ENCODE measurements around the gene EDA.
A peak's percentile ranks its signal among the peaks of the same experiment; 100 is the strongest.

EDA gene

DNA sequence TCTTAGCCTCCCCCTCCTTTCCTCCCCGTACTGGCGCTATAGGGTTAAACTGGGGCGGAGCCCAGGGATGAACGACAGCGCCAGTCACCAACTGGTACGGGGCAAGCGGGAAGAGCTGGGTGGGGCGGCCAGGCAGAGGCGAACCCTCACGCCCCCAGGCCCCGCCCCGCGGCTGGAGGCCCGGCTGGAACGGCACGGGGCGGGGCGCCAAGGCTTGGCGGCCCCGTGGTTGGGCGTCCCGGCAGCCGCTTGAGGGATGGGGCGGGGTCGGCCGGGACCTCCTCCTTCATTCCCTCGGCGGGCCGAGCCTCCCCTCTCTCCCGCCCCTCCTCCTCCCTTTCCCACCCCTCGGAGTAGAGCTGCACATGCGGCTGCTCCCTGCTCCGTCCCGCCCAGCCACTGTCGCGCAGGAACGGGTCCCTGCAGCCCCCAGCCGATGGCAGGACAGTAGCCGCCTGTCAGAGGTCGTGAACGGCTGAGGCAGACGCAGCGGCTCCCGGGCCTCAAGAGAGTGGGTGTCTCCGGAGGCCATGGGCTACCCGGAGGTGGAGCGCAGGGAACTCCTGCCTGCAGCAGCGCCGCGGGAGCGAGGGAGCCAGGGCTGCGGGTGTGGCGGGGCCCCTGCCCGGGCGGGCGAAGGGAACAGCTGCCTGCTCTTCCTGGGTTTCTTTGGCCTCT, at the start of gene EDA:
Gene EDA, plus strand, starts transcription at position 335 of the 678 bp plus-strand sequence.
- DNase-seq: peak; percentile 81

DNA sequence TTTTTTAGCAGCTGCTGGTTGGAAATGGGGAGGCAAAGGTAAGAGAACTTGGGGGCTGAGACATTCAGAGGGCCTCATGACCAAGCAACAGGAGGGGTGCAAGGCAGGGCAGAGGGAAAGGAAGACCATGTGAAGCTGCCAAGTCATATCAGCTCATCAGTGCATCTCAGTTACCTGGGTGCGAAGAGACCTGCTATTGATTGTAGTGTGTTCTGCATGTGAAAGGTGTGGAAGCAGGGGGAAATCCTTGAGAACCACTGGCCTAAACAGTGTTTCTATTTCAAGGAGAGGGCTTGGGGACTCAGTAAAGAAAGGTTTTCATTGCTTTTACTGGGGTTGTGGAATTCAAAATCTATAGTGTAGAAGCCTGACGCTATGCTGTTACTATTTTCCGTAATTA, 47.1 kb upstream of the EDA start:
- DNase-seq: no peak

DNA sequence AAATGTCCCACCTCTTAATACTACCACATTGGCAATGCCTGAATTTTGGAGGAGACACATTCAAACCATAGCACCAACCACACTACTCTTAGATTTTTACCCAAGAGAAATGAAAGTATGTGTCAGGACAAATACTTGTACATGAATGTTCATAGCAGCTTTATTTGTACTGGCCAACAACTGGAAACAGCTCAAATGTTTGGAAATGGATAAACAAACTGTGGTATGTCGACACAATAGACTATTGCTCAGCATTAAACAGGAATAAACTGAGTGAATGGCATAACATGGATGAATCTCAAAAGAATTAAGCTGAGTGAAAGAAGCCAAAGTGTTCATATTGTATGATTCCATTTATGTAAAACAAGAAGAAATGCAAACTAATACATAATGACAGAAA, 18.5 kb upstream of the EDA start:
- no peak for DNase-seq

DNA sequence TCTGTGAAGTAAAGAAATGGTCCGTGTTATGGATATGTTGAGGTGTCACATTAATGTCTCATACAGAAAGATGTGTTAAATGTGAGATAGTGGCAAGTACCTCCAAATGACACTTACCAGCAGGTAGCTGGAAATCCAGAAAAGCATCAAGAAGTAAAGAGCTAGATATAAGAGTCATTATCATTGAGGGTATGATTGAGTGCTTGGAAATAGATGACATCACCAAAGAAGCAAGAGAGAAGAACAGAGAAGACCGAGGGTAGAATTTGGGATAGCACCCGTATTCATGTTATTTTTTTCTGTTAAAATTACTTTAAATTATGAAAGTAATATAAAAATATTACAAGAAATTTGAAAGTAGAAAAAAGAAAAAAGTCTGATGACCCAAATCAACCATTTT, 15.7 kb upstream of the EDA start:
- no peak for DNase-seq

DNA sequence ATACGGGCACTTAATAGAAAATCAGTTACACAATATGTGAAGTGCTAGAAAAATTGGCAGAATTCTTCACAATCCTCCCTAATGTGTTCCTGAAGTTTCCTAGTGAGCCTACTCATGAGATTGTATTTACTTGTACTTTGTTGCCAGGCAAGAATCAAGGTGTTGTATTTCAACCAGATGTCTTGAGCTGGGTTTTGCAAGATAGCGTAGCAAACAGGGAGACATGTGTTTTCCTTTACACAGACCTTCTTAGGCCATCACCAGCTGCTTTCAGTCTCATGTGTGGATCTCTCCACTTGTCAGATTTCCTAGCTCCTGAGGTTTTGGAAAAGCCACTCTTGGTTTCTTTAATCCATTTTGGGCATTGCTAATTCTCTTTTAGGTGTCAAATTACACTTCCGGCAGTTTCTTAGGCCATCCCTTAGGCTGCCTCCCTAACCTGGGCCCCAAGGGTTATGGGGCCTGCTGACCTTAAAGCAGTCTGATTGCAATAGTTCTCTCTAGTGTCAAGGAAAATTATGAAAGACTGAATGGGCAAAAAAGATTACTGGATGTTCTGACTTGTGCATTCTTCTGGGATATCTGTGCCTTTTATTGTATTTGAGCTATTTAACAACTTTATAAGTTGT, 12.2 kb upstream of the EDA start:
- no peak for DNase-seq

DNA sequence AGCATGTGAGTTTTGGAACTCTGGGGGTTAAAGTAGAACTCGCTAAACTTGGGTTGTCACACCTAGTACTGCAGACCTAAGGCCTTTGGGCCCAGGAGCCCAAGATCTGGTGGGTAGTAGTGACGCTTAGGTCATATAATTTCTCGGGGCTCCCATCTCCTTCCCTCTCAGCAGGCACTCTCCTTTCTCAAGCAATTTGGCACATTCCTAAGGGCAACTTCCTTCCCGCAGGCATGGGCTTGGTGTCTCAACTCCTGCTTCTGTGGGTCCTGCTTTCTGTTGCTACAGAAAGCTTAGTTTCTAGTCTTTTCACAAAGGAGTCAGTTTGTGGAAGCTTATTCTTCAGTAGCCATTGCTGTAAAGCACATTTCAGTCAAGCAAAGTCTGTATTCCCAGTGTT, 10.4 kb upstream of the EDA start:
- DNase-seq: no peak

DNA sequence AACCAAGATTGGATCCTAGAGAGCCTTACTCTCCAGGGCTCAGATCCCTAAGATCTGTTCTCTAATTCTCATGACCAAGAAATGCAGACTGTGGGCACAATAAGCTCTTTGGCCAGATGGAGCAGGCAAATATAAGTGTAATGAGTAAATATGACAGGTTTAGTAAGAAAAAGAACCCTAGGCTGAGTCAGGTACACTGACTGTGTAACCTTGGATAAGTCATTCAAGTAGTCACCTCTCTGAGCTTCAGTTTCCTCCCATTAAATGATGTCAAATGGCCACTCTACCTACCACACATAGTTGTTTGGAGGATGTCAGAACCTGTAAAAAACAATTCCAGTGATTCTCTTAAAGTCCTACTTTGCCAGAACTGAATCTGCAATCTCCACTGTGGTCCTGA, 8.3 kb upstream of the EDA start:
- DNase-seq: no peak

DNA sequence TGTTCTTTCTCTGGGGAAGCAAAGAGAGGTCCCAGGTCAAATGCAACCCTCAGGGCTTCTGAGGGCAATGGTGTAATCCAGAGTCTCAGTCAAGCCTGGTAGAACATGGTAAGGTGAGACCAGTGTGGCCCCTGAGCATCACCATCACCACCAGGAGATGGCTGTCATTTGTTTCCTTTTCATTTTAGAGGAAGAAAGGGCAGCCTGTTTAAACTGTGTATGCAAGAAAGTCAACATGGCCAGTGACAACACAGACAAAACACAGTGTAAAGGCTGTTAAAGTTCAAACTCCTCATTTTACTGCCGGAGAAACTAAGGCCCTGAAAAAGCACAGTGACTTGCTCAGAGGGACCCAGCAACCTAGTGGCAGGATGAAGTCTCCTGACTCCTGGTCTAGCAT, 2.0 kb upstream of the EDA start:
- no peak for DNase-seq

DNA sequence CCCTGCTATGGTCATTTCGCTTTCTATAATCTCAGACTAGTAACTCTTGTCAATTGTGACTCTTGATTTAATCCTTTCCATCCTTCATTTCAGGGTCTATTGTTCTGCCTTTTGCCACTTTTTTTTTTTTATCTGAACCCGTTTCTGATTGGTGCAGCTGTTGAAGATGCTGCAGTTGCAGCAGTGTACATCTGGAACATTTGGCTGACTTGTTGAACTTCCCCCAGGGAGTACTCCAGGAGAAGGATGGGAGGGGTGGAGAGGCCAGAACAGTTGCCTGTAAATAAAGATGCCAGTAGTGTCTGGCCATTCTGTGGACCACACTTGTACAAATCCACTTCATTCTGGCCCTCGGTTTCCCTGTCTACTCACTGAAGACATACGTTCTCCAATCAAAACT, 1.0 kb upstream of the EDA start:
- no peak for DNase-seq

DNA sequence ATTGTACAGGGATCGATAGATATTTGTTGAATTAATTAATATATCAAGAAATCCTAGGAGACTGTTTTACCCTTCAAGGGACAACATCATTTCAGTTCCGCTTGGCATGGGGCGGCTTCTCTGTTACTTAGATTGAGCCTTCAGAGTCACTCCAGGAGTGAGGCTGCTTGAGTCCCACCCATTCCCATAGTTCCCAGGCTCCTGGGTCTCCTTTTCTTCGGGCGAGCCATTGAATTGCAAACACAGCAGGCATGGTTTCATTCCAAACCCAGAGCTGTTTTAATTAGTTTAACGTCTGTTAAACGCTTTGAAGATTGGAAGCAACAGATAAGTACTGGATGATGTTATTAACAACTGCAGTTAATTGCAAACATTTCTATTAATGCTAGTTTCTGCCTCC, 571 bp upstream of the EDA start:
- DNase-seq: no peak

DNA sequence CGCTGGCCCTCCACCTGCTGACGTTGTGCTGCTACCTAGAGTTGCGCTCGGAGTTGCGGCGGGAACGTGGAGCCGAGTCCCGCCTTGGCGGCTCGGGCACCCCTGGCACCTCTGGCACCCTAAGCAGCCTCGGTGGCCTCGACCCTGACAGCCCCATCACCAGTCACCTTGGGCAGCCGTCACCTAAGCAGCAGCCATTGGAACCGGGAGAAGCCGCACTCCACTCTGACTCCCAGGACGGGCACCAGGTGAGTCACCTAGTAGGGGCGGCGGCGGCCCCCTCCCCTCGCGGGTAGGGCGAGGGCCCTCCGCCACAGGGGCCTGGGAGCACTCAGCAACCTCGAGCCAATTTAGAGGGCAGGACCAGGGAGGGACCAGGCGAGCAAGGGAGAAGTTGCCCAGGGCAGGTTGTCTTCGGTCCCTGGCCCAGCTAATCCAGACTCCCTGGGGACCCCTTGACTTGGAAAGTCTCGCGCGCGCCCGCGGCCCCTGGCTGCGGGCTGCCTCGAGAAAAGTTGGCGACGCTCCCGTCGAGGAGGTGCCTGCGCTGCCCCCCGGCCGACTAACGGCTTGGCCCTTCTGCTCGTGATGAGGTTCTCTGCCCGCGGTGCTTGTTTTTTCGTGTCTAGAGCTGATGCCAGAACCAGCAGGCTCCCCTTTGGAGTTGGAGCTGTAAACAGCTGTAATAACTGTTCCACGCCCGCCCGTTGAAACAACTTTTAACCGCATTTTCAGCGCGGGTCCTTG, 717 bp downstream of the EDA start:
- DNase-seq: no peak

DNA sequence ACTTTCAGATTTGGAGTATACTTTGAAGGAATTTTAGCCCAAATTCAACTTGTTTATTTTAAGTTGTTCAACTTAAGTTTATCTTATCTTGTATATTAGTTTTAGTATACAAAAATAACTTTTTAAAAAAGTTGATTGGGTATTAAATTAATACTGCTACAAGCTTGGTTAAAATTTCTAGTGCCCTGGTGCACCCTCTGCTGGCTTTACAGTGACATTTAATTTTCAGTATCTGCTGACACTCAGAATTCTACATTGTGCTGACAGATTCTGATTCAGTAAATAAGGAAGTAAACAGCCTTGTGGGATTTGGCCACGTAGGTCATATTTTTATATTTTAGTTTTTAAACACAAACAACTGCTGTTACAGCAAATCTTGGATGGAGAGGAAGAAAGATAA, 2.9 kb downstream of the EDA start:
- DNase-seq: peak; percentile 36 to 40

DNA sequence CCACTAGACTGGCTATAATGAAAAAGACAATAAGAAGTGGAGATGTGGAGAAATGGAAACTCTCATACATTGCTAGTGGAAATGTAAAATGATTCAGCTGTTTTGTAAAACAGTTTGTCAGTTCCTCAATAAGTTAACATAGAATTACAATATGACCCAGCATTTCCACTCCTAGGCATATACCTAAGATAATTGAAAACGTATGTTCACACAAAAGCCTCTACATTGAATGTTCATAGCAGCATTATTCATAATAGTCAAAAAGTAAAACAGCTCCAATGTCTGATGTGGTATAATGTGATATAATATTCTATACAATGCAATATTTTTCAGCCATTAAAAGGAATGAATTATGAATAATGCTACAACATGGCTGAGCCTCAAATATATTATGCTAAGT, 10.2 kb downstream of the EDA start:
- no peak for DNase-seq

DNA sequence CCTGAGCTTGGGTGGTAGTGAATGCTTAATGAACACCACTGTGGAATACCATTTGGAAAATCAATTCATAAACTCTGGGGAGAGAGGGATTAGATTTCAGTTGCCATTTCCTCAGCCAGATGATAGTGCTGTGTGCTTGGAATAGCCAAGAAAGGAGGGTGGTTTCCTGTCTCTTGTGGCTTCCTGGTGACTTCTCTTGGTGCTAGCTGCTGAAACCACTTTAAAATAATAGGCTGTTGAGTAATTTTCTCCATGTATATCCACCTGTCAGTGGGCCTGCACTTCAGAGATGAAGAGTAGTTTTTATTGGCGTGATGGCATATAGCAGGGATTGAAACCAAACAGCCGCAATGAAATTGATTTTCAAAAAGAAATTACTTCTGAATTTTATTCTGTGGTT, 11.8 kb downstream of the EDA start:
- DNase-seq: peak; percentile 24 to 37

DNA sequence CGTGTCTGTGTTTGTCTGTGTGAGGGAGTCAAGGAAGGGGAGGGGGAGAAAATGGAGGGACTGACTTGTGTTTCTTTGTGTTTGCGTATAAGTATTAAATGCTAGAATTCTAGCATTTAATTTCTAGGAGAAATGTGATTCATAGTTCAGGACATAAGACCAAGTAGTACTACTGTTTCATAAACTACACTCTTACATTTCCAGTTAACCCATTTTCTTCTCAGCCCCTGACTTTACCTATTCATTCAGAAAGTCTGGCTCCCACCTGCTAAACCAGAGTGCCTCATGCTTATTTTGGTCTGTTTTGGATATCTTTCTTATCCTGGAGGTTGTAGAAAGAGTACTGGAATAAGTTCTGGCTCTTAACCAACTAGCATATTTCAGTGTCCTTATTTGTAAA, 14.2 kb downstream of the EDA start:
- no peak for DNase-seq

DNA sequence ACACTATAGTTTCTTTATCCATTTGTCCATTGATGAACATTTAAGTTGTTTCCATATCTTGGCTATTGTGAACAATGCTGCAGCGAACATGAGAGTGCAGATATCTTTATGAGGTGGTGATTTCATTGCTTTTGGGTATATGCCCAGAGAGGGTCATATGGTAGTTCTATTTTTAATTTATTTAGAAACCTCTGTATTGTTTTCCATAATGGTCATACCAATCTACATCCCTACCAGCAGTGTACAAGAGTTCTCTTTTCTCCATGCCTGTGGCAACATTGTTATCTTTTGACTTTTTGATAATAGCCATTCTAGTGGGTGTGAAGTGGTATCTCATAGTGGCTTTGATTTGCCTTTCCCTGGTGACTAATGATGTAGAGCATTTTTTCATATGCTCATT, 48.8 kb downstream of the EDA start:
- no peak for DNase-seq

DNA sequence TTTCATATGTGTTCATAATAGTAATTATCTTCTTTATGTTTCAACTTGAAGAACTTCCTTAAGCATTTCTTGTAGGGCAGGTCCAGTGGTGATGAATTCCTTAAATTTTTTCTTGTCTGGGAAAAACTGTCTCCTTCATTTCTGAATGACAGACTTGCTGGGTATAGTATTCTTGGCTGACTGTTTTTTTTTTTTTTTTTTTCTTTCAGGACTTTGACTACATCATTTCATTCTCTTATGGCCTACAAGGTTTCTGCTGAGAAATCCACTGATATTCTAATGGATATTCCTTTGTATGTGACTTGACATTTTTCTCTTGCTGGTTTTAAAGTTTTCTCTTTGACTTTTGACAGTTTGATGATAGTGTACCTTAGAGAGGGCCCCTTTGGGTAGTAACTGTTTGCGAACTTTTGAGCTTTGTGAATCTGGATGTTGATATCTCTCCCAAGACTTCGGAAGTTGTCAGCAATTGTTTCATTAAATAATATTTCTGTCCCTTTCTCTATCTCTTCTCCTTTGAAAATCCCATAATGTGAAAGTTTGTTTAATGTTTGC, 54.2 kb downstream of the EDA start:
- no peak for DNase-seq

DNA sequence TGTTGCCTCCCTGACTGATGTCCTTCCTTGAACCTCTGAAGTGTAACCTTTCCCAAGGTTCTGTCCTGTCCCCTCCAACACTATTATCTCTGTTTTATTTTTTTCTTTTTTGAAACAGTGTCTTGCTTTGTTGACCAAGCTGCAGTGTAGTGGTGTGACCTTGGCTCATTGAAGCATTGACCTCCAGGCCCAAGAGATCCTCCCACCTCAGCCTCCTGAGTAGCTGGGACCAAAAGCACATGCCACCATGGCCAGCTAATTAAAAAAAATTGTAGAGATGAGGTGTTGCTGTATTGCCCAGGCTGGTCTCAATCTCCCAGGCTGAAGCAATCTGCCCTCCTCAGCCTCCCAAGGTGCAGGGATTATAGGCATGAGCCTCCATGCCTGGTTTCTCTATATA, 59.0 kb downstream of the EDA start:
- no peak for DNase-seq

DNA sequence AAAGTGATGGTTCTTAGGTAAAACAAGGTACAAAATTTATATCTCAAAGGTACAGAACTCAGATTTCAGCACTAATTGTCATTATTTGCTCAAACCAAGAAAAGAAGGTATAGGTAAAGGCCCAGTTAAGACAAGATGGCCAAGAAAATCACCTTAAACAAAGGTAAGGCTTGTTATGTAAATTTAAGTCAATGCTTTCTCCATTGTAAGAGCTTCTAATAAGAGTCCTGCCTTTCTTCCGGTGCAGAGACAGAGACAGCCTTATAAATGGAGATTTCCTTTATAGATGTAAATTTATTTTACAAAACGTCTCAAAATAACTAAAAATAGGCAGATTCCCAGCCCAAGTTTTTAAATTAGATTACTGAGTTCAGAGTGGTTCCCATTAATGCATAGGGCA, 89.9 kb downstream of the EDA start:
- no peak for DNase-seq

DNA sequence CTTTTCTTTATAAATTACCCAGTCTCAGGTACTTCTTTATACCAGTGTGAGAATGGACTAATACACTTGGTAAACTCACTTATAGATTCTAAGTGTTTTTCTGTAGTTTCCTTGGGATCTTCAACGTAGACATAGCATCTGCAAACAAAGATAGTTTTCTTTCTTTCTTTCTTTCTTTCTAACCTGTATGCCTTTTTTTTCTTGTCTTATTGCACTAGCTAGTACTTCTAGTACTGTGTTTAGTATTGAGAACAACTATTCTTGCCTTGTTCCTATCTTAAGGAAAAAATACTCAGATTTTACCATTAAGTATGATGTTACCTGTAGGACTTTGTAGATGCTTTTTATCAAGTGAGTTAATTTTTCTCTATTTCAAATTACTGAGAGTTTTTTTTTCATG, 102.2 kb downstream of the EDA start:
- DNase-seq: no peak

DNA sequence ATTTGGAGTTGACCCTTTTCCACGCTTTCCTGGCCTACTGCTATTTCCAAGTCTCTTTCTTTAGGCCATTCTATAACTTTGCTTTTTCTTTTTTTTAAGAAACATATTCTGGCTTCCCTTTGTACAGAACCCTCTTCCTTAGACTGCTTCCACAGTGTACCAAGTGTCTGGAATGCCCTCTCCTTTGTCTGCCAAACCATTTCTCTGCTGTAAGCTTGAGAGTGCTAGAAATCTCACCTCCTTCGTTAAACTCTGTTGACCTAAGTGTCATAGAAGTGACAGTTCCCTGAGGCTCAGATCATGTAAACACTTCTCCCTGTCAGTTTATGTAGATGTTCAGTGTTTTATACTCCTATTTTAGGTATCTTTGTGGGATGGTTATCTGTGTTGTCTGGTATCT, 108.4 kb downstream of the EDA start:
- DNase-seq: no peak

DNA sequence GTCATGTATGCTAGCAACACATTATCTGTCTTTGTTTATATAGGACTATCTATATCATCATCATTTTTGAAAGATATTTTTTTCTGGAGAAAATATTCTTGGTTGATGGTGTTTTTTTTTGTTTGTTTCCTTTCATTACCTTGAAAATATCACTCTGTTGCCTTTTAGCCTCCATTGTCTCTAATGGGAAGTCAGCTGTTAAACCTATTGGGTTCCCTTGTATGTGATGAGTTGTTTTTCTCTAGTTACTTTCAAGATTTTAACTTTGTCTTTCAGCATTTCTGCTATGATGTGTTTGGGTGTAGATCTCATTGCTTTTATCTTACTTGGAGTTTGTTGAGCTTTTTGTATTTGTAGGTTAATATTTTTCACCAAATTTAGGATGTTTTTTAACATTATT, 124.4 kb downstream of the EDA start:
- no peak for DNase-seq

DNA sequence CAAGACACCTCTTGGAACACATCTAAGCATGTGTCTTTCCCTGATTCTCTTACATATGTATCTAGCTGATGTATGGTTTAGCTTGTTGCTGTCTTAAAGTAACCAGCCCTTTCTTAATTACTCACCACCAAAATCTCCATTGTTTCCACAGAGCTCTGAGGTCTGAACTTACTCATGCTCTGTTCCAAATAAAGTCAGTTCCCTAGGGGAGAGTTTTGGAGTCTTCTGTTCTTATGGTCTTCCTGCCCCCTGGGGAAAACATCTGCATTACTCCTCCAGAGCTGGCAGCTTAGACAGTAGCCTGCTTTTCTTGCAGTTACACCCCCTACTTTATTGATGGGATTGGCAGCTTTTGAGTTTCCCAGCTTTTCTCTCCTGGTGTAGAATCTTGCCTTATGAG, 125.8 kb downstream of the EDA start:
- no peak for DNase-seq

DNA sequence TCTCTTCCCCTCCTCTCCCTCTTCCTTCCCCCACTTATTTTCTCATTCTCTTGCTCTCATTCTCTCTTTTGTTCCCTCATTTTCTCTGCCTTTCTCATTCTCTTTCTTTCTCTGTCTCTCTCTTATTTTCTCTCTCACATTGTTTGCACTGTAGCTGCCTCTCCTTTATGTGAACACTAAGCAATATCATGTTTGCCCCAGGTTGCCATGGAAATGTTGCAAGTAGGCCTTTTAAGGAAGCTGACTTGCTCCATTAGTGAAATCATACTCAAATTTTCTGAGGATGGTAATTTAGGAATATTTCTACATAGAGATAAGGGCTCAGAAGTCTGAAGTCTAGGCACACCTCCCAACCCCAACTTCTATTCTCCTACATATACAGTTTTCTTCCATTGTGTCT, 130.1 kb downstream of the EDA start:
- no peak for DNase-seq

Measured in Kasumi-1 (cell line).